ENCODE results near the gene GALNT7. TPM values are rescaled to one million over a fixed set of nuclear protein-coding genes. Genes with fewer than 3 reads are reported as not detected.

Gene GALNT7
- total RNA-seq, 1 experiment from 2014 or later = 22.1 TPM

- DNase-seq (ENCODE audit: low read depth, low spot score) = peak; percentile 92
- in situ Hi-C loops (cut with HindIII; ENCODE audit: low pct_unique_long_range_greater_than_20kb, low sequenced_read_pairs) = no loop called here
Measured at GRCh38 chr4:173371292-173372192, 202.9 kb downstream of the GALNT7 start.

Small RNA genes within 50 kb of the gene (small RNA-seq; reads per million reads assigned to genes)
- 0 reads per million in 2 experiments for gene MIR548T
- 0 reads per million in 2 experiments for gene RN7SL253P

Other genes starting within 250 kb of the GALNT7 start
- 79.3 and 92.1 TPM in 2 replicates for gene HMGB2, start 165.5 kb downstream of the GALNT7 start, total RNA-seq (2014; rRNA removed; shearing (Covaris generic))
- gene SAP30, start 202.1 kb downstream of the GALNT7 start, total RNA-seq (2014; rRNA removed; shearing (Covaris generic)) = 27.8 and 29.3 TPM in 2 replicates
- gene SCRG1, start 230.3 kb downstream of the GALNT7 start, total RNA-seq (2014; rRNA removed; shearing (Covaris generic)) = 1.2 and 1.3 TPM in 2 replicates